BLaER1 treated with 17β-estradiol and CSF1 and Interleukin-3, amounts not matched to agents 10 nM and 100 nM (cell line): ENCODE data around the gene TNNI3K.
A peak's percentile ranks its signal among the peaks of the same experiment; 100 is the strongest.

Experiments
- H3K27ac ChIP-seq, 11 experiments: shearing (Covaris generic); formaldehyde crosslinking; 2 replicates each; pipeline ENCODE4 v1.8.1; 2022
- H3K27me3 ChIP-seq, 11 experiments: shearing (Covaris generic); formaldehyde crosslinking; 2 replicates each; pipeline ENCODE4 v1.8.1; 2022
- H3K36me3 ChIP-seq, 11 experiments: shearing (Covaris generic); formaldehyde crosslinking; 2 replicates each; pipeline ENCODE4 v1.8.1; 2022
- H3K4me1 ChIP-seq, 10 experiments: shearing (Covaris generic); formaldehyde crosslinking; 2 replicates each; pipeline ENCODE4 v1.8.1; 2022
- H3K4me2 ChIP-seq, 11 experiments: shearing (Covaris generic); formaldehyde crosslinking; 2 replicates each; pipeline ENCODE4 v1.8.1; 2022
- H3K4me3 ChIP-seq, 10 experiments: shearing (Covaris generic); formaldehyde crosslinking; 2 replicates each; pipeline ENCODE4 v1.8.1; 2022
- H3K9ac ChIP-seq, 11 experiments: shearing (Covaris generic); formaldehyde crosslinking; 2 replicates each; pipeline ENCODE4 v1.8.1; 2022
- H3K9me3 ChIP-seq, 11 experiments: shearing (Covaris generic); formaldehyde crosslinking; replicated peaks in 1 of 11; 2 replicates each; pipeline ENCODE4 v1.8.1; 2022
- H4K20me1 ChIP-seq, 11 experiments: shearing (Covaris generic); formaldehyde crosslinking; 2 replicates each; pipeline ENCODE4 v1.8.1; 2022
- Cebpa-rat ChIP-seq, 11 experiments: shearing (Covaris generic); IDR thresholded peaks; 2 replicates each; pipeline ENCODE4 v1.8.1; 2022

Gene TNNI3K

DNA sequence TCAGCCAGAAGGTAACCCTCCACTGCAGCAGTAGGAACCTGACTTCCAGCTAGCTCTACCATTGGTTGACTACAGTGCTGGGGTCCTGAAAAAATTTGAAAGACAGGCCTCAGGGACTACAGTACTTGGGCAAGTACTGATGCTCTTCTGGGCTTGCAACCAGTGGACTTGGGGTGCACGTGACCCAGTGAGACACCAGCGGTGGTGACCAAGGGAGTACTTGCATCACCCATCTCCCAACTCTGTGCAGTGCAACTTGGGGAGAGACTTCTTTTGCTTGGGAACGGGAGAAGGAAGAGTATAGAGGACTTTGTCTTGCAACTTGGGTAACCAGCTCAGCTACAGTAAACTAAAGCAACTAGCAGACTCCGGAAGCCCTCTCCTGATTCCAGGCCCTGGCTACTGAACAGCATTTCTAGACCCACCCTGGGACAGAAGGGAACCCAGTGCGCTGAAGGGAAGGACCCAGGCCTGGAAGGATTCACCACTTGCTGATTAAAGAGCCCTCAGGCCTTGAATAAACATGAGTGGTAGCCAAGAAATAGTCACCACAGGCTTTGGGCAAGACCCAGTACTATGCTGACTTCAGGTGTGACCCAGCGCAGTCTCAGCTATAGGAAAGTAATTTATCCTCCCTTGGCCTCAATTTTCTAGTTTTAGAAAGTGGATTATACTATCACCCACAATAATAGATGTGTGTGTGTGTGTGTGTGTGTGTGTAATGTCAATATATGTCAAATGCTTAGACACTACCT, 45.6 kb downstream of the TNNI3K start:
- Histone ChIP-seq H3K27ac (no peak overlapping the region), H4K20me1 (no peaks in the 10 kb centered on the region), H3K36me3 (no peaks in the 10 kb centered on the region), H3K4me3 (no peak overlapping the region), H3K9ac (no peak overlapping the region), H3K4me1 (peaks cover 0 to 9% (median 0%) of the 10 kb centered on the region in 10 experiments; a peak in 1 of 20 replicates), H3K27me3 (no peaks in the 10 kb centered on the region), H3K9me3 (no peaks in the 10 kb centered on the region), H3K4me2 (no peak overlapping the region)
- no peak for TF ChIP-seq Cebpa-rat (IDR thresholded peaks at IDR 0.05)

DNA sequence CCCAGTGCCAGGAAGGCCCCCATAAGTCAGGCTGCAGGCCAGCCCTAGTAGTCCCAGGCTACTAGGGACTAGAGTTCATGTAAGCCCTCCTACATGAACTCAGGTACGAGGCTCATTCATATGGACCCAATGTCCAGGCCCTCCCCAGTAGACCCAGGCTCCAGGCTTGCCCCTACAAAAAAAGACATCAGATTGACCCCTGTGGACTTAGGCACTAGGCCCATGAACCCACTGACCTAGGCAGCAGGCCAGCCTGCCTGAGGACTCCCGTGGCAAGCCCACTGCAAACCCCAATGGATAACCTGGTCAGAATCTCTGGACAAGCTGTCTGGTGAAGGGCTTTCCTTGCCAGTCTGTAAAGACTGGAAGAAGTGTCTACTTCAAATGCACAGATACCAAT, 51.2 kb downstream of the TNNI3K start:
- no peaks in the 10 kb centered on the region for H3K27me3 ChIP-seq
- no peaks in the 10 kb centered on the region for H4K20me1 ChIP-seq
- no peaks in the 10 kb centered on the region for H3K4me1 ChIP-seq
- no peak overlapping the region for H3K9ac ChIP-seq
- no peak for TF ChIP-seq Cebpa-rat (IDR thresholded peaks at IDR 0.05)
- H3K9me3 ChIP-seq = peaks cover 5 to 14% (median 9%) of the 10 kb centered on the region in 11 experiments; a peak in 12 of 22 replicates
- no peak overlapping the region for H3K27ac ChIP-seq
- no peak overlapping the region for H3K4me3 ChIP-seq
- no peaks in the 10 kb centered on the region for H3K36me3 ChIP-seq
- H3K4me2 ChIP-seq = no peak overlapping the region

DNA sequence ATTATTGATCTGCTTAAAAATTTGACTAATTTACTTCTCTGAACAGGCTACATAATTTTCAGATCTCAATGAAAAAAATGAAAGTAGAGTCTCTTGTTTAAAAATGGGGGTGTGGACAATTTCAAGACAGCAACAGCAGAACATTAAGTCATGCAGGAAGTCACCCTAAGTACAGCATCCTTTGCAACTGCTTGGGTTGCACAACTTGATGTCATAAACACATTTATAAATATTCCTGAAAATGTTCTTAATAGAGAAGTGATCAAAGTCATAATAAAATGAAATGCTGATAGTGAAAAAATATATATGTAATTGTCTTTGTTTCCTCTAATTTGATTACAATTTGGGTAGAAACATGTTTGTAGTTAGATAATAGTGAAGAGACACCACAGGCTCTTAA, 79.3 kb downstream of the TNNI3K start:
- Histone ChIP-seq H3K4me1 (peaks cover 0 to 17% (median 0%) of the 10 kb centered on the region in 10 experiments; a peak in 7 of 20 replicates), H3K9me3 (no peaks in the 10 kb centered on the region), H4K20me1 (no peaks in the 10 kb centered on the region), H3K27ac (peak overlapping the region in 2 of 11 experiments; percentile 38 to 43; a peak in 2 of 22 replicates), H3K27me3 (no peaks in the 10 kb centered on the region), H3K36me3 (no peaks in the 10 kb centered on the region), H3K4me3 (no peak overlapping the region), H3K9ac (no peak overlapping the region), H3K4me2 (no peak overlapping the region; a peak in 4 of 22 replicates)
- TF ChIP-seq Cebpa-rat (IDR thresholded peaks at IDR 0.05) = no peak

DNA sequence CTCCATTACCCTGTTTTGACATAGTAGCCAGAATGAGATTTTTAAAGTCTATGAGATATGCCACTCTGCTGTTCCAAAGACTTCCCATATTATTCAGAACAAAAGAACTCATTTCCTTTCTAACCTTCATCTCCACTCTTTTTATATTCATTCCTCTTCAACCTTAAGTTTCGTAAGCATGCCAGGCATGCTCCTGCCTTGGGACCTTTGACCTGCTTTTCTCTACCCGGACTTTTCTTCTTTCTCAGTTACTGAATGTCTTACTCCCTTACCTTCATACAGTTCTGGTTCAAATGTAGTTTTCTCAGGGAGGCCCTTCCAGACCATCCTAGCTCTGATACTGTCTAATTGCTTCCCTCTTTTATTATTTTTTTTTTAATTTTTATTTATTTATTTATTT, 81.1 kb downstream of the TNNI3K start:
- peaks cover 0 to 12% (median 0%) of the 10 kb centered on the region in 10 experiments; a peak in 7 of 20 replicates for H3K4me1 ChIP-seq
- no peaks in the 10 kb centered on the region for H3K36me3 ChIP-seq
- H3K4me2 ChIP-seq = no peak overlapping the region
- no peaks in the 10 kb centered on the region for H3K9me3 ChIP-seq
- no peak overlapping the region for H3K27ac ChIP-seq
- TF ChIP-seq Cebpa-rat (IDR thresholded peaks at IDR 0.05) = no peak
- no peak overlapping the region for H3K4me3 ChIP-seq
- H4K20me1 ChIP-seq = no peaks in the 10 kb centered on the region
- H3K27me3 ChIP-seq = no peaks in the 10 kb centered on the region
- no peak overlapping the region for H3K9ac ChIP-seq

DNA sequence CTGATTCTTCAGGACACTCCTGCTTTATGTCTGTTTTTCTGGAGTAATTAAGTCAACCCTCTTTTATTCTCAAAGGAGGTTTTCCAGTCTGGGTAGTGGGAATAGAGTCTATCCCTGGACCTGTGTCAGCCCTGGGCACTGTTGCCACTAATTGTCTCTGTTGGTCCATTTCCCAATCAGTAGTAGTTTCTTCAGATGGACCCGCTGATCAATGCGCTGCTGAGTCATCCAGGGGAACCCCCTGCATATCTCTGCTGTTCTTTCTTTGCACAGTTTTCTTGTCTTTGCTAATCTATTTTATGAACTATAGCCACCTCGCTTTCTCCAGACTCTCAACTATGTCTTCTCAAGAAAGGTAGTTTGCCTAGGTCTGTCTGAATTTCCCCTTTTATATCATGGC, 82.5 kb downstream of the TNNI3K start:
- H4K20me1 ChIP-seq = no peaks in the 10 kb centered on the region
- H3K9ac ChIP-seq = no peak overlapping the region
- H3K36me3 ChIP-seq = no peaks in the 10 kb centered on the region
- H3K4me2 ChIP-seq = no peak overlapping the region
- H3K4me3 ChIP-seq = no peak overlapping the region
- no peaks in the 10 kb centered on the region for H3K9me3 ChIP-seq
- peaks cover 0 to 12% (median 0%) of the 10 kb centered on the region in 10 experiments; a peak in 7 of 20 replicates for H3K4me1 ChIP-seq
- no peaks in the 10 kb centered on the region for H3K27me3 ChIP-seq
- TF ChIP-seq Cebpa-rat (IDR thresholded peaks at IDR 0.05) = no peak
- no peak overlapping the region for H3K27ac ChIP-seq

DNA sequence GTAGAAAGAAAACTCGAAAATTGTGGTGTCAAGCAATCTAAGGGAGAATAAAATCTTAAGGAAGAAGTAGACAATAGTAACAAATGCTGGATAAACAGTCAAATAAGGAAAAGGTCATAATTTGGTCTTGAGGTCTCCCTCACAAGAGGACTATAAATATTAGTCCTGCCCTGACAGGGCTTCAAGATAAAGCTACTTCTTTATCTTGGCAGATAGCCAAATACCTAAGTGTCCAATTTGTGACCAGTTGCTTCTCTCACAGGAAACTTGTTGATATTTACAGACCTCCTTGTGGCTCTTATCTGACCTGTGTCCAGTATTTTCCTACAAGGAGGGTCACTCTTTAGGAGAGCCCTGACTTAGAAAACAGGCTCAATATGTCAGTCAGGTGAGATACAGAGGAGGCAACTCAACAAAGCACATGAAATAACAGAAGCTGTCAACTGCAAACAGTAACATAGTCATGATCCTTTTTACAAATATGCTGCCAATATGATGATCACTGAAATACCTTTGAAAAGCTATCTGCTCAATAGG, 88.8 kb downstream of the TNNI3K start:
- TF ChIP-seq Cebpa-rat (IDR thresholded peaks at IDR 0.05) = no peak

DNA sequence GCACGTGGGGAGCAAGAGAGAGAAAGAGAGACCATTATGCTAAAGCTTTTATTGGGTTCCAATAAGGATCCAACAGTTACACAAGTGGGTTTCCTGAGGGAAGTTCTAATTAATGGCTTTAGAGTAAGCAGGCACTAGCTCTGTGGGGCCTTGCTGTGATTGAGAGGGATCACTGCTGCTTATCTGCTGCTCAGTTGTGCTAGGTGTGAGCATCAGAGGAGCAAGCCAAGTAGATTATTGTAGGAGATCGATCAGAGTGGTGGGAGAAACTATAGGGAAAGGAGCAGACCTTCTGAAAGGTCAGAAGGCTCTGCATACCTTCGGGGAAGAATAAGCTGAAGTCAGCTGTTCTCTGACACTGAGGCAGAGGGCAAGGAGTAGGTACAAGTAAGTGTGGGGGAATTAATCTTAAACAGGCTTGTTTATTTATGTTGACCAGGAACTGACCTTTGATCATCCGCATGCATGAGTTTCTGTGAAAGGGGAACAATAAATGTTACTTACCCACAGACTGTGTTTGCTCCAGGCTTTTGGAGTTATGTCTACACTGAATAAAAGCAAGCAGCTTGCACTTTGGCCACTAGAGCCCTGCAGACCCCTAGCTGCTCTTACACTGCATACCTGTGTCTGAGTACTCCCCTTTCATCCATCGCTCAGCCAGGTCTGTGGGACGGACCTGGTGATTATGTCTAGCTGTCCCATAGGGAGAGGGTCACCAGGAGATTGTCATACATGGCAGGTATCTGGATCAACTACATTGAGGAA, 89.7 kb downstream of the TNNI3K start:
- Histone ChIP-seq H3K9ac (no peak overlapping the region), H4K20me1 (no peaks in the 10 kb centered on the region), H3K9me3 (no peaks in the 10 kb centered on the region), H3K4me3 (no peak overlapping the region), H3K27me3 (no peaks in the 10 kb centered on the region), H3K36me3 (no peaks in the 10 kb centered on the region), H3K4me1 (peaks cover 0 to 8% (median 0%) of the 10 kb centered on the region in 10 experiments; a peak in 1 of 20 replicates), H3K27ac (no peak overlapping the region), H3K4me2 (no peak overlapping the region)
- TF ChIP-seq Cebpa-rat (IDR thresholded peaks at IDR 0.05) = no peak

More for the DNA sequence above, 88.8 kb downstream of the TNNI3K start:
- no peak overlapping the region for H3K4me2 ChIP-seq
- peaks cover 0 to 8% (median 0%) of the 10 kb centered on the region in 10 experiments; a peak in 1 of 20 replicates for H3K4me1 ChIP-seq
- no peak overlapping the region for H3K4me3 ChIP-seq
- H3K36me3 ChIP-seq = no peaks in the 10 kb centered on the region
- no peaks in the 10 kb centered on the region for H3K9me3 ChIP-seq
- no peak overlapping the region for H3K9ac ChIP-seq
- H3K27ac ChIP-seq = no peak overlapping the region
- H3K27me3 ChIP-seq = no peaks in the 10 kb centered on the region
- no peaks in the 10 kb centered on the region for H4K20me1 ChIP-seq

DNA sequence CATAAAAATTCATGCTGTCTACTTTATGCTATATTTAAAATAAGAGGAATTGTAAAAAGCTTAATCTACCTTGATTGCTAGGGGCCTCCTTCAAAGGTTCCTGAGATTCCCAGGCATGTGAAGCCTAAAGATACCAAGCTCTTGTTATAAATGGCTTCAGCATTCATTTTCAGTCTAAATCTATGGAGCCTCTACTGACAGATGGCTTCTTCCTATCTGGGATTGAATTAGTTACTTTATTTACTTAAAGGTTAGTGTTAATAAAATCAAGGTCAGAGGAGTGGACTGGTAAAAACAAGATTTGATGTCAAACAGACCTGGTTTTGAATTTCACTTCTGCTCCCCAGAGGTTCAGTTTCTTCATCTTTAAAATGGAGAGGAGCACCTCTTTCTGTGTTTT, 93.7 kb downstream of the TNNI3K start:
- no peaks in the 10 kb centered on the region for H3K9me3 ChIP-seq
- H3K4me3 ChIP-seq = no peak overlapping the region
- H3K27ac ChIP-seq = no peak overlapping the region
- no peak overlapping the region for H3K9ac ChIP-seq
- H3K4me1 ChIP-seq = peaks cover 0 to 8% (median 0%) of the 10 kb centered on the region in 10 experiments; a peak in 1 of 20 replicates
- H3K36me3 ChIP-seq = no peaks in the 10 kb centered on the region
- H4K20me1 ChIP-seq = no peaks in the 10 kb centered on the region
- no peak for TF ChIP-seq Cebpa-rat (IDR thresholded peaks at IDR 0.05)
- H3K4me2 ChIP-seq = no peak overlapping the region
- no peaks in the 10 kb centered on the region for H3K27me3 ChIP-seq

DNA sequence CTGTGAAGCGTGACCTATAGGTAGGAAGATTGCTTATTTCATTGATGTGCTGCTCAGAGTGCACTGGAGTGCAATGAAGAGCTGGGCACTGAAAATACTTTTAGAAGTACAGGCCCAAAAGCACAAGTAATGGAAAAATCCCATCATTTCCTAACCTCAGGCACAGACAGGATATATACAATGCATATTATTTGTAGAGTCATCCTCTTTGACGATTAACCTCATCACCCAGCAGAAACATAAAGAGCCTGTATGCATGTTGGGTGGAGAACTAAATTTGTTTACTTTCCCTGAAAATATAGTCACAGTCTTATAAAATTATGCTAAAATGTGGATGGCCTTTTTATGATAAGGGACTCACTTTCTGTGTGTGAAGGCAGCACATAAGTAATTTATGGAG, 98.1 kb downstream of the TNNI3K start:
- H3K9me3 ChIP-seq = no peaks in the 10 kb centered on the region
- no peak overlapping the region for H3K4me3 ChIP-seq
- H3K4me2 ChIP-seq = no peak overlapping the region
- H3K4me1 ChIP-seq = no peaks in the 10 kb centered on the region
- no peak overlapping the region for H3K27ac ChIP-seq
- no peaks in the 10 kb centered on the region for H3K36me3 ChIP-seq
- no peak for TF ChIP-seq Cebpa-rat (IDR thresholded peaks at IDR 0.05)
- no peaks in the 10 kb centered on the region for H4K20me1 ChIP-seq
- no peaks in the 10 kb centered on the region for H3K27me3 ChIP-seq
- H3K9ac ChIP-seq = no peak overlapping the region
